Left lung (tissue), 10 donors: Measurements from ENCODE around the gene UBAC2. TPM values are rescaled to one million over a fixed set of nuclear protein-coding genes. Genes with fewer than 3 reads are reported as not detected.

Experiments
- ATAC-seq: fragments of 200-7000 bp; cut with Tn5 transposase; one replicate; pipeline ENCODE4 v1.9.1; 2020; ENCODE audit warnings: moderate library complexity
- DNase-seq, 4 donors: peaks; one replicate each; pipeline ENCODE4 v3.0.0-alpha.2; 2013 to 2020
- H3K27ac ChIP-seq, 2 donors: fragments of 200-600 bp; sonication (generic) in 1 of 2; one replicate each; pipeline versions ENCODE4 v1.5.0 to v1.8.0; 2020 to 2021
- H3K27me3 ChIP-seq, 2 donors: fragments of 200-600 bp; sonication (generic) in 1 of 2; one replicate each; pipeline versions ENCODE4 v1.5.0 to v1.8.0; 2020 to 2021
- H3K36me3 ChIP-seq, 2 donors: fragments of 200-600 bp; sonication (generic) in 1 of 2; one replicate each; pipeline versions ENCODE4 v1.5.0 to v1.8.0; 2020 to 2021
- H3K4me1 ChIP-seq, 2 donors: fragments of 200-600 bp; one replicate each; pipeline ENCODE4 v1.8.0; 2021
- H3K4me3 ChIP-seq, 2 donors: fragments of 200-600 bp; sonication (generic) in 1 of 2; one replicate each; pipeline versions ENCODE4 v1.5.0 to v1.8.0; 2020 to 2021; ENCODE audit warnings: mild to moderate bottlenecking in 1 of 2
- H3K9me3 ChIP-seq, 2 donors: fragments of 200-600 bp; sonication (generic) in 1 of 2; one replicate each; pipeline versions ENCODE4 v1.5.0 to v1.8.0; 2020 to 2021
- CTCF ChIP-seq, 2 donors: fragments of 200-600 bp; sonication (generic) in 1 of 2; IDR thresholded peaks; one replicate each; pipeline versions ENCODE4 v1.5.0 to v1.8.0; 2021; ENCODE audit warnings: antibody characterized with exemption in 2 of 2
- intact Hi-C, 2 donors: fragments of 100-400 bp; cut with DNase I; formaldehyde crosslinking; loops; one replicate each; pipeline versions ENCODE4 v1.11.2 to v1.14.2; 2022
- polyA plus RNA-seq, 6 donors: library from polyadenylated mRNA; unstranded; fragments of 120-200 nt; gene quantifications; one replicate each; pipeline ENCODE4 v1.2.1, GENCODE V29; 2013; ENCODE audit not compliant: insufficient read length in 6 of 6
- total RNA-seq, 2 donors: library from RNA; stranded (reverse); fragmentation: NEBNext Ultra II Directional; extraction: Animal tissue kit (Norgen Biotek cat#: 25700); gene quantifications; one replicate each; pipeline ENCODE4 v1.2.1, GENCODE V29; 2021
- donor health status: DM: no; HTN: yes; CAD: no.
- donor health status: DM: no; HTN: no; CAD: no.

The UBAC2 gene
- total and polyA plus RNA-seq, 8 donors, result 56.1 to 71.6 (median 66.4) TPM

GRCh38 chr13:99367663-99368448 is 167.2 kb downstream of the UBAC2 start:
- intact Hi-C loops, result no loop called here

GRCh38 chr13:99370481-99371275 is 170.0 kb downstream of the UBAC2 start:
- no peak for DNase-seq
- Histone ChIP-seq H3K27me3 (no peaks in the 10 kb centered on the region), H3K4me1 (peaks cover 0 to 7% of the 10 kb centered on the region in 2 donors), H3K27ac (no peak overlapping the region), H3K4me3 (no peak overlapping the region), H3K36me3 (peaks cover 0 to 29% of the 10 kb centered on the region in 2 donors), H3K9me3 (no peaks in the 10 kb centered on the region)
- intact Hi-C loops, result no loop called here
- no peak for ATAC-seq
- TF ChIP-seq CTCF (IDR thresholded peaks at IDR 0.05), result no peak

More at GRCh38 chr13:99367663-99368448, 167.2 kb downstream of the UBAC2 start:
- Histone ChIP-seq H3K27me3 (no peaks in the 10 kb centered on the region), H3K9me3 (no peaks in the 10 kb centered on the region), H3K4me1 (no peaks in the 10 kb centered on the region), H3K4me3 (no peak overlapping the region), H3K27ac (no peak overlapping the region), H3K36me3 (peaks cover 0 to 29% of the 10 kb centered on the region in 2 donors)
- DNase-seq (no peak), ATAC-seq (no peak)
- TF ChIP-seq CTCF (IDR thresholded peaks at IDR 0.05), result no peak

DNA sequence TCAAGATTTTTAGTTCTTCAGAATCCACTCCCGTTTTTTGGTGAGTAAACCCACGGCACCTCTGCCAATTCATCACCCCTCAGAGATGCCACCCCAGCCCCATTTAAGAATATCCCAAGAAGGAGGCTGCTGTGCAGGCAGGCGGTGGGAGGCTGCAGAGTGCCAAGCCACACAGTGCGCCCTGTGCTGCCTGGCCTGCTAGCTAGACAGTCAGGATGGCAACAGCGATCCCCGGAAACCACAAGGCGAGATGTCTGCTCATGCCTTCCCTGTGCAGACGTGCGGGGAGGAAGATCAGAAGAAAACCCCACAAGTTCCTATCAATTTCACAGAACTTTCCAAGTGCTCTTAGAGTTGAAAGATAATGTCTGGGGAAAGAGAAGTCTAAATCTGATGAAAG is 171.3 kb downstream of the UBAC2 start:
- ATAC-seq (no peak), DNase-seq (no peak)
- no peak overlapping the region for H3K4me3 ChIP-seq
- peaks cover 0 to 32% of the 10 kb centered on the region in 2 donors for H3K36me3 ChIP-seq
- H3K27ac ChIP-seq, result no peak overlapping the region
- intact Hi-C loops, result no loop called here
- peaks cover 0 to 16% of the 10 kb centered on the region in 2 donors for H3K4me1 ChIP-seq
- H3K27me3 ChIP-seq, result no peaks in the 10 kb centered on the region
- no peaks in the 10 kb centered on the region for H3K9me3 ChIP-seq
- TF ChIP-seq CTCF (IDR thresholded peaks at IDR 0.05), result no peak

DNA sequence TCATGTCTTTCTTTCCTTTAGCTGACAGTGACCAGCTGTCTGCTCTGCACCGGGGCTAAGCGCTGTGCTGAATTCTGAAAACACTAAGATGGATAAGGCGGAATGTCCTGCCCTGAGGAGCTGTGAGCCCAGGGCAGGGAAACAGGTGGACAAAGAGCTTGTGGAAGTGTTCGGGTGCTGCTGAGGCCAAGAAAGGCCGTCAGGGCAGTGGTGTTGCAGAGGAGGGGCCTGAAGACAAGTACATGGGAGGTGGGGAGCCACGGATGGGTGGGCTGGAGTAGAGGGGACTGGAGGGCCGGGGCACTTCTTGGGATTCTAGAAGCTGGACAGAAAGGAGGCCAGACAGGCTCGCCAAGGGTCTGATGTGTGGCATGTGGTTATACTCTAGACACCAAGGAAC is 172.8 kb downstream of the UBAC2 start:
- no peak overlapping the region for H3K4me3 ChIP-seq
- intact Hi-C loops, result no loop called here
- no peak for ATAC-seq

More for the DNA sequence above, 172.8 kb downstream of the UBAC2 start:
- TF ChIP-seq CTCF (IDR thresholded peaks at IDR 0.05), result no peak
- Histone ChIP-seq H3K4me1 (peaks cover 0 to 16% of the 10 kb centered on the region in 2 donors), H3K36me3 (peaks cover 0 to 33% of the 10 kb centered on the region in 2 donors), H3K9me3 (no peaks in the 10 kb centered on the region), H3K27me3 (no peaks in the 10 kb centered on the region), H3K27ac (no peak overlapping the region)
- DNase-seq, result no peak
